NCI-H1092 treated with DMSO at 0.1 percent for 48 hours (cell line): ENCODE data around the gene SLC25A2.
"Not testable (repeated sequence)": the region's sequence is repeated elsewhere in the genome, so short reads cannot be mapped to it uniquely, and the experiment has no call there.

Experiments used
- DNase-seq: peaks from one replicate; lab custom pipeline; 2025; lab: John Stamatoyannopoulos, UW

Gene SLC25A2

GRCh38 chr5:141303756-141304155 lies at the start of gene SLC25A2:
TSS of gene SLC25A2 (minus strand) at chr5:141304049. CDS start at chr5:141303865, 184 bp downstream.
- DNase-seq = no peak

GRCh38 chr5:141351591-141351990 lies 47.7 kb upstream of the SLC25A2 start:
- no peak for DNase-seq

GRCh38 chr5:141349917-141350619 lies 46.2 kb upstream of the SLC25A2 start, which contains the start of gene PCDHGB1:
TSS of gene PCDHGB1 (plus strand) at chr5:141350099. CDS start at chr5:141350261, 162 bp downstream.
- DNase-seq = peak; percentile 13

- not testable (repeated sequence) for DNase-seq
Observed at GRCh38 chr5:141346017-141346416, 42.2 kb upstream of the SLC25A2 start.

GRCh38 chr5:141345327-141345726 lies 41.5 kb upstream of the SLC25A2 start:
- no peak for DNase-seq

GRCh38 chr5:141343953-141344463 lies 40.2 kb upstream of the SLC25A2 start:
- DNase-seq = no peak

- DNase-seq = no peak
Observed at GRCh38 chr5:141343242-141343952, 39.5 kb upstream of the SLC25A2 start, which contains the start of gene PCDHGA3. TSS of gene PCDHGA3 (plus strand) at chr5:141343829. CDS start at chr5:141344034, 205 bp downstream.

- no peak for DNase-seq
Observed at GRCh38 chr5:141342773-141343172, 38.9 kb upstream of the SLC25A2 start.

GRCh38 chr5:141340781-141341354 lies 37.0 kb upstream of the SLC25A2 start:
- DNase-seq = not testable (repeated sequence)

- DNase-seq = no peak
Observed at GRCh38 chr5:141338538-141339306, 34.9 kb upstream of the SLC25A2 start, which contains the start of gene PCDHGA2. TSS of gene PCDHGA2 (plus strand) at chr5:141338760.

- DNase-seq = not testable (repeated sequence)
Observed at GRCh38 chr5:141332571-141332970, 28.7 kb upstream of the SLC25A2 start.

GRCh38 chr5:141330299-141331080 lies 26.6 kb upstream of the SLC25A2 start, which contains the start of gene PCDHGA1:
TSS of gene PCDHGA1 (plus strand) at chr5:141330514.
- no peak for DNase-seq

GRCh38 chr5:141328231-141328630 lies 24.4 kb upstream of the SLC25A2 start:
- no peak for DNase-seq

- no peak for DNase-seq
Observed at GRCh38 chr5:141326088-141326854, 22.4 kb upstream of the SLC25A2 start.

GRCh38 chr5:141322261-141322660 lies 18.4 kb upstream of the SLC25A2 start:
- DNase-seq = no peak

GRCh38 chr5:141320225-141321169 lies 16.6 kb upstream of the SLC25A2 start, which contains the start of gene TAF7:
TSS of gene TAF7 (minus strand) at chr5:141320784. CDS start at chr5:141320044, 740 bp downstream.
- peak; percentile 82 for DNase-seq

GRCh38 chr5:141319699-141320098 lies 15.8 kb upstream of the SLC25A2 start:
- no peak for DNase-seq

GRCh38 chr5:141319202-141319601 lies 15.4 kb upstream of the SLC25A2 start:
- no peak for DNase-seq

GRCh38 chr5:141316963-141317362 lies 13.1 kb upstream of the SLC25A2 start:
- not testable (repeated sequence) for DNase-seq
